GM12878 (cell line): Measurements from ENCODE around the gene NAMPT.

Source experiments
- CEBPZ ChIP-seq: fragments of 150-350 bp; IDR thresholded peaks from 2 replicates; pipeline ENCODE4 v1.6.1; 2016; ENCODE audit warnings: low read depth, low read length
- CTCF ChIP-seq, 3 experiments: IDR thresholded peaks in 2 of 3; conservative IDR thresholded peaks in 1 of 3; 2 replicates each; pipeline ENCODE4 v1.5.1; 2011; ENCODE audit warnings: low read depth in 3 of 3, low read length in 3 of 3, mild to moderate bottlenecking in 3 of 3, control low read depth in 2 of 3, moderate library complexity in 2 of 3, inconsistent platforms in 1 of 3, mixed read lengths in 1 of 3; ENCODE audit not compliant: control insufficient read depth in 2 of 3, insufficient read depth in 1 of 3; ENCODE audit errors: extremely low read depth in 1 of 3
- EP300 ChIP-seq, 2 experiments: fragments of 150-350 bp in 1 of 2; IDR thresholded peaks; 2 replicates each; pipeline ENCODE4 v1.6.1; 2011 to 2012; ENCODE audit warnings: low read depth in 2 of 2, low read length in 2 of 2, borderline replicate concordance in 1 of 2, improper control_type of control experiment in 1 of 2, inconsistent platforms in 1 of 2; ENCODE audit not compliant: control insufficient read depth in 1 of 2
- EZH2 ChIP-seq: IDR thresholded peaks from 2 replicates; pipeline ENCODE4 v1.6.1; 2012; ENCODE audit warnings: low read depth, mild to moderate bottlenecking, control low read depth, inconsistent platforms, low read length, borderline replicate concordance; ENCODE audit not compliant: control insufficient read depth
- GABPA ChIP-seq: IDR thresholded peaks from 2 replicates; pipeline ENCODE4 v1.6.1; 2014; ENCODE audit warnings: antibody characterized with exemption, low read depth, mild to moderate bottlenecking, inconsistent platforms
- NFXL1 ChIP-seq: fragments of 450-650 bp; IDR thresholded peaks from 2 replicates; pipeline ENCODE4 v1.6.1; 2017; ENCODE audit warnings: antibody characterized with exemption, mild to moderate bottlenecking, borderline replicate concordance
- POLR2A ChIP-seq: IDR thresholded peaks from 2 replicates; pipeline ENCODE4 v1.6.1; 2011; ENCODE audit warnings: low read depth, mild to moderate bottlenecking, low read length
- RB1 ChIP-seq: fragments of 450-650 bp; formaldehyde crosslinking; IDR thresholded peaks from 2 replicates; pipeline ENCODE4 v1.6.1; 2017; ENCODE audit warnings: mild to moderate bottlenecking, borderline replicate concordance
- SMAD1 ChIP-seq: fragments of 450-650 bp; IDR thresholded peaks from 2 replicates; pipeline ENCODE4 v1.6.1; 2018; ENCODE audit warnings: mild to moderate bottlenecking, low read depth; ENCODE audit not compliant: partially characterized antibody
- USF2 ChIP-seq: IDR thresholded peaks from 2 replicates; pipeline ENCODE4 v1.6.1; 2011; ENCODE audit warnings: low read depth, low read length, improper control_type of control experiment, borderline replicate concordance

GRCh38 chr7:106216517-106216922 is 68.3 kb downstream of the NAMPT start:
- no peak for TF ChIP-seq CTCF (IDR thresholded peaks at IDR 0.05 in 2 of 3, conservative IDR thresholded peaks at IDR 0.05 in 1 of 3; ENCODE audit: control insufficient read depth in 2 of 3, extremely low read depth in 1 of 3, insufficient read depth in 1 of 3, low read depth in 3 of 3, low read length in 3 of 3)
- TF ChIP-seq SMAD1, result no peak
- no peak for TF ChIP-seq CEBPZ
- TF ChIP-seq GABPA, result no peak
- no peak for TF ChIP-seq RB1
- TF ChIP-seq NFXL1, result no peak
- TF ChIP-seq EP300 (IDR thresholded peaks at IDR 0.05; ENCODE audit: borderline replicate concordance in 1 of 2, control insufficient read depth in 1 of 2, low read depth in 2 of 2, low read length in 2 of 2), result no peak
- TF ChIP-seq POLR2A, result no peak
- TF ChIP-seq USF2, result no peak
- no peak for TF ChIP-seq EZH2
